ENCODE measurements around the gene LINGO3.

GRCh38 chr19:2353887-2354592 lies 46.1 kb upstream of the LINGO3 start:
- TF ChIP-seq POLR2AphosphoS5 (IDR thresholded peaks at IDR 0.05) (no peak), CTCF (IDR thresholded peaks at IDR 0.05; ENCODE audit: poor library complexity, severe bottlenecking) (no peak)

All from neural cell (in vitro differentiated cells).